GM21717 (cell line): ENCODE measurements around the gene SFRP5.

Experiments used
- ATAC-seq: cut with Tn5 transposase; IDR thresholded peaks from one replicate; pipeline ENCODE4 v1.9.1; 2021; ENCODE audit warnings: mild to moderate bottlenecking, moderate library complexity; ENCODE audit not compliant: unreplicated experiment

Gene SFRP5

GRCh38 chr10:97743169-97743943 is 28.4 kb downstream of the SFRP5 start:
- ATAC-seq, result no peak

- no peak for ATAC-seq
Measured at GRCh38 chr10:97740613-97741012, 31.2 kb downstream of the SFRP5 start.

DNA sequence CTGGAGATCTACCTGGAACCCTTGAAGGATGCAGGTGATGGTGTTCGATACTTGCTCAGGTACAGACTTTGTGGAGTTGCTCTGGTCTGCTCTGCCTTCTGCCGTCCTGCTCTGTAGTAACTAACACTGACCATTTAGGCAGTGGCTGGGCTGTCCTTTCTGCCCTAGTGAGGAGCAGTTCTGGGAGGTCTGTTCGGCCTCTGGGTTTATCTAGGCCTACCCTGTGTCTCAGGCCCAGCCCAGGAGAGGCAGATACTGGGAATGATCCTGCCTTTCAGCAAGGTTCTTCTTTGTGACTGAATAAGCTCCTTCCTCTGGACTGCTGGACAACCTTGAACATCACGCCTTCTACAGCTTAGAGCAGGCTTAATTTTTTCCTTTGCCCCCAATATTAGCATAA is 33.2 kb downstream of the SFRP5 start:
- ATAC-seq, result no peak

GRCh38 chr10:97737770-97738265 is 34.0 kb downstream of the SFRP5 start:
- ATAC-seq, result peak; percentile 3

DNA sequence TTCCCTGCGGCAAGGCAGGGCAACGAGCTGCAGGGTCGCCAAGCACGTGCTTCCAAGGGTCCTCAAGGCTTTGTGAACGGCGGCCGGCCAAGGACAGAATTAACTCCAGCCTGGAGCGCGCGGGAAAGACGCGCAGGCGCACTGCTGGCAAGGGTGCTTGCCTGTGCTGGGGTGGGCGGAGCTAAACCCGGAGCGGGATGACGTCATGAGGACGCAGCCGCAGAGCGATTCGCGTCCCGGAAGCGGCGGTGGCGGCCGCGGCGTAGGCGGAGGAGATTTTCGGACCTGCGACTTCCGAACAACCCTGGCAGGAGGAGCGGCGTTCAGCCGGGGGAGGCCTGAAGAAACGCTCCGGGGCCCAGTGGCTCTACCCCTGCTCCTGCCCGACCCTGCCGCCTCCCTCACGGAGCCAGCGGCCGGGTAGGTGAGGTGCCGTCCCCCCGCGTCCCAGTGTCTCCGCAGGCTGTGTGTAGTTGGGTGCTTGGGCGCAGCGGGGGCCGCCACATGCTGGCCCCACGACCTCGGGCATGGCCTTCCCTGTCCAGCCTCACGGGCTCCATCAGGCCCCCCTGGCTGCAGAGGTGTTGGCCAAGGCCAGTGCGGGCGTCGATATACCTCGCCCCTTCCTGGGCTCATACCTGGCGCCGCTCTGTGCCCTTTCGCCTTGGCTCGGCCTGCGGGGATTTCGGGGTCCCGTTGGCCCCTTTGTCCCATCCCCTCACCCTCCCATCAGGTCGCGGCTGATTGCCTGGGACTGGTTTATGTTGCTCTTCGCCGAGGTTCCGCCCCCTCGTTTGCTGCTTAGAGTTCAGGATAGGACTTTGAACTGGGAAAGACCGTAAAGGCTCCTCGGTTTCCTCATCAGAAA is 34.7 kb downstream of the SFRP5 start, which contains the start of gene ZFYVE27:
Gene ZFYVE27 (plus strand): TSS at position 227 of the 868 bp plus-strand sequence. CDS start 1,350 bp downstream, outside the sequence.
- ATAC-seq, result peak; percentile 78

DNA sequence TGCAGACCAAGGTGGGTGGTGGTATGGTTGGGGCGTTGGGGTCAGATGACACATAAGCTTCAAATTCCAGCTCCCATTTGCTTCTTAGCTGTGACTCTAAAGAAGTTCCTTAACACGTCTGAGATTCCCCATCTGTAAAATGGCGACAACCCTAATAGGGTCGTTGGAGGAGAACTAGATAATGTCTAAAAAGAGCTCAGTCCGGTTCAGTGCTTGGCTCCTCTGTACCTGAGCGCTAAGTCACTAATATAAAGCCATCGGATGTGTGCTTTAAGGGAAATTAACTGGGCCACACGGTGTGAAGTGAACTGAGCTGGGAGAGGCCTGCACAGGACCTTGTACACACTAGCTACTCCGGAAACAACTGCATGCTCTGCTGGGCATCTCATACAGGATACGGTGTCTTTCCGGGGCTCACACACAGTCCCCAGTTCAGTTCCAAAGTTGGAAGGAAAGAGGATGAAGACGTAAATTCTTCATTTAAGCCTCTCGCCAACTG is 35.3 kb downstream of the SFRP5 start:
- peak; percentile 38 for ATAC-seq

DNA sequence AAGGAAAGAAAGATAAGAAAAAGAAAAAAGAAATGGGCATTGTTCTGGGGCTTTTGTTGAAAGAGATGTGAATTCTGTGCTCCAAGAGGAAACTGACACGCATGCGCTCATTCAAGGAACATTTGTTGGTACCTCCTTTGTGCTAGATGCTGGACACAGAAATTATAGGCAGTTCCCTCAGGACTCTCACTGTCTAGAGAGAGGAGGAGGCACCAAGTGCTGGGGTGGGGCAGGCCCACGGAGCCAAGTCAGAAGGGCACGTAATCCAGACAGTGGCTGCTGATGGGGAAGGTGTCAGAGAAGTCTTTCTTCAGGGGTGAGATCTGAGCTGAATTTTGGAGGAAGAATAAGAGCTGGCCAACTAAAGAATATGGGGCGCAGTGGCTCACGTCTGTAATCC is 37.8 kb downstream of the SFRP5 start:
- no peak for ATAC-seq

- ATAC-seq, result no peak
Measured at GRCh38 chr10:97733256-97733655, 38.5 kb downstream of the SFRP5 start.

- ATAC-seq, result no peak
Measured at GRCh38 chr10:97732052-97732359, 39.8 kb downstream of the SFRP5 start.

- no peak for ATAC-seq
Measured at GRCh38 chr10:97731346-97732051, 40.3 kb downstream of the SFRP5 start.

- no peak for ATAC-seq
Measured at GRCh38 chr10:97729014-97729413, 42.8 kb downstream of the SFRP5 start.

DNA sequence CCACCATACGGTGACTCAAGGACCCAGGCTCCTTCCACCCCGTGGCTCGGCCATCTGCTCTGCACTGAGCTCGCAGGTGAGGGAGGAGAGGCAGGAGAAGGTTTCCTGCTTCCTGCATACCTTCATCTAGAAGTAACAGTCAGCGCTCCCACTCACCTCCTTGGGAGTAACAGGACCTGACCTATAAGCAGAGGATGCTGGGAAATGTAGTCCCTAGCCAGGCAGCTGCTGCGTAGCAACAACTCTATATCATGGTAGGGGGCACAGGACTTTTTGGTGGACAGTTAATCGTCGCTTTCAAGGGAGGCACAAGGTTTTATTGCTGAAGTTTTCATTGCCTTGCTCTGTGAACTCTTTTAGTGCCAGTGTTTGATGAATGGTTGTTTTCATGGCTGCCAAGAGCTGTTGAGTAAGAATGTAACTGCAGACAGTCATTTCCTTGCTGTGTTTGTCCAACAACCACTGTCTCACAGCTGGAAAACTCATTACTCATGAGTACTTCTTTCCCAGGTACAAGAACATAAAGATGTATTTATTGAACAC is 45.1 kb downstream of the SFRP5 start:
- no peak for ATAC-seq

DNA sequence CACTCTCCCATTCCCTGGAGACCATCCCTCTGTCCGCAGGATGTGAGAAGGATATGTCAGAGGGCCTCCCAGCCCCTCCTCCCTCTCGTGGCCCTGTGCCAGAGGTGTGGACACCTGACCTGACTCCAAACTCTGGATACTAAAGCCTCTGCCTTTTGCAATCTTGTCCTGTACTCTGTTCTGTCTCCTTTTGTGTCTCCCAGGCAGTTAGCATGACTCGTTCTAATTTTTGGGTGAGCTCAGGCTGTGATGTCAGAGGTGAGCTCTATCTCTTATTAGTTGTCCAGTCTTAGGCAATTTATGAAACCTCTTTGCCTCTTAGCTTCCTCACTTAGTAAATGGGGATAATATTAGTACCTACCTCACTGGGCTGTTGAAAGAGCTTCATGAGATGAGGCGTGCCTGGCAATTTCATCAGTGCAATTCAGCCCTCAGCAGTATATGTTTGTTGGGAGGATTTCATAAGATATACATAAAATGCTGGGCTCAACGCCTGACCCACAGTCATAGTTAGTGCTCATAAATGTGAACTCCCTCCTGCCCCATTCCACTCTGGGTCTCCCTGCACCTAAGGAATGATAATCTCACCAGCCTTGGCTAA is 47.4 kb downstream of the SFRP5 start:
- ATAC-seq, result no peak

DNA sequence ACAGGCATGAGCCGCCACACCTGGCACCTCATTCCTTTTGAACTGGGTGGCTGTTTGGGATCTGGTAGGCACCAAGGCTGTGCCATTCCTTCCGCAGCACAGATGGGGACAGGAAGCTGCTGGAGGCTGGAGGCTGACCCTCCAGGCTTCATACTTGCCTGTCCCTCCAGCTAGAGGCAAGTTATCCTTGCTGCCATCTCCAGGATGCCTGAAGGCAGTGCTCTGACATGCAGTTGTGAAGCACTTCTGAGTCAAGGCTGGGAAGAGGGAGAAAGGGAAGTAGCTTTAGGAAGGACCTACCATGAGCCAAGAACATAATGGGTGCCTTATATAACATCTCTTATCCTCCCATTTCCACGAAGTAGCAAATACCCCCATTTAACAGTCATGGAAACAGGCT is 48.8 kb downstream of the SFRP5 start:
- ATAC-seq, result no peak

DNA sequence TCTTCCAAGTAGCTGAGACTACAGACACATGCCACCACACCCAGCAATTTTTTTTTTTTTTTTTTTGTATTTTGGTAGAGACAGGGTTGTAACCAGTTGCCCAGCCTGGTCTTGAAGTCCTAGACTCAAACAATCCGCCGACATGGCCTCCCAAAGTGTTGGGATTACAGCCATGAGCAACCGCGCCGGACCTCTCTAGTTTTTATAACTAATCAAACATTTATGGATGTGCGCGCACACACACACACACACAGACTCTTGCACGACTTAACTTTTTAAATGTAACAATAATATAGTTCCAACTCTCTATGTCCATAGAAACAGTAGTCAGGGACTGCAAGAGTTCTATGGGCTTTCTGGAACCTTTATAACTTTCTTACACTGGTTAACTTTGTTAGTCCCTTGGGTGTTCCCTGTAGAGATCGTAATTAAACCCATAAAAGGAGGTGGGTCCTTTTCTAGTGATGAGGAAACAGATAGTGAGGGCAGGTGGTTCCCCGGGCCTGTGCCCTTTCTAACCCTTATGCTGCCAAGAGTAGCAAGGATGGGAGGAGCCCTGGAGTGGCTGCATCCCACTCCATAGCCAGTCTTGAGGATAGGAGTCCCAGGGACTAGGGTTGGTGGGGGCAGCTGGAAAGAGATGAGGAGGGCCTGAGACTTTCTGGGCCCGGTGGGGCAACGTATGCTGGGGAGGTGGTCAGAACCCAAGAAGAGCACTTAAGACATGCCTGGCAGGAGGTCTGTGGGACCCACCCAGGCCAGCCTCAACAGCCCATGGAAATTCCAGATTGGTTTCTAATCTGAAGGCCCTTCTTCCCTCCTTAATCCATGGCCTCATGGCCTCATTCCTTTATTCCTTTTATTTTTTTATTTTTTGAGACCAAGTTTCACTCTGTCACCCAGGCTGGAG is 49.7 kb downstream of the SFRP5 start:
- ATAC-seq, result no peak

GRCh38 chr10:97719602-97720001 is 52.2 kb downstream of the SFRP5 start:
- ATAC-seq, result no peak

DNA sequence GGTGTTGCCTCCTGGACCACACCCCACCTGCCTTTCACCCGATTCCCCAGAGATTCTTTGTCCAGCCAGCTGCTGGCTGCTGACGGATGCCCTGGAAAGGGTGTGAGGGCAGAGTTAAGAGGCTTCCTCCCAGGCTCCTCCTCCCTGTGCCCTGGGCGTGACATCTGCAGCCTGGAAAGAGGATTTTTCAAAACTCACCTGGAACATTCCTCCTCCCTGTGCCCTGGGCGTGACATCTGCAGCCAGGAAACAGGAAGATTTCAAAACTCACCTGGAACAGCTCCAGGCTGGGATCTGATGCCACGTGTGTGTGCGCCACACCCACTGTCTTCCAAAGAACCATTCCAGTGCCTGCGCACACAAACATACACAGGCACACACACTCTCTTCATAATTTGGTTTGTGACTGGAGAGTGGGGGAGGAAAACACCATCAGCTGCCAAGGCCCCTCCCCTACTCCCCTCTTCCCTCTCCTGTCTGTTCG is 53.1 kb downstream of the SFRP5 start:
- no peak for ATAC-seq

DNA sequence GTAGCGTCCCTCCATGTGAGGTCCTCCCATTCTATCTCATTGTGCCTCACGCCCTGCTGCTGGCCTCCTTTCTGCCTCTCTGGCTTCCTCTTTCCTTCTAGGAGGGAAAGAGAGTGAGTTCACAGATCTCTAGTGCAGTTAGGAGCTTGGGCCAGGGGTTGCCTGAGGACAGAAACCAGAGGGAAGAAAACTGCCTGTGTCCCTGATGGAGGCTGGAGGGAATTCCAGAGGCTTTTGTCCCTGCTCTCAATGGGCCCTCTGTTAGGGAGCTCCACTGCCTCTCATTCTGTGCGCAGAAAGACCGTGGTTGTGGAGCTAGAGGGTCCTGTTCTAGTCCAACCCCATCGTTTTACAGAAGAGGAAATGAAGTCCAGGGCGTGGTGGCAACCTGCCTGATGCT is 53.6 kb downstream of the SFRP5 start:
- no peak for ATAC-seq

GRCh38 chr10:97717627-97718026 is 54.2 kb downstream of the SFRP5 start:
- no peak for ATAC-seq
